ENCODE measurements around the gene FOSB. TPM values are rescaled to one million over a fixed set of nuclear protein-coding genes. Genes with fewer than 3 reads are reported as not detected.

Gene FOSB
- polyA plus RNA-seq, 2 of the 4 experiments (the other 2 are of a cell fraction): 0.57 to 48.8 TPM

Small RNA genes lying within 50 kb of the gene (small RNA-seq; reads per million reads assigned to genes)
- 0 reads per million in 6 experiments for gene MIR6088

Other genes starting within 250 kb of the FOSB start
- gene EXOC3L2, start 222.6 kb upstream of the FOSB start, polyA plus RNA-seq (2011; rRNA removed): 0.16 and 0.20 TPM in 2 replicates
- gene EXOC3L2, start 222.6 kb upstream of the FOSB start, polyA plus RNA-seq (2017; fragmentation: RNase III; extraction: RNeasy Plus Mini Kit Qiagen cat#74134 plus additional on column Dnase treatment): 0.46 to 0.58 TPM (median 0.50 TPM) in 3 replicates
- gene MARK4, start 216.7 kb upstream of the FOSB start, polyA plus RNA-seq (2011; rRNA removed): 6.3 and 6.9 TPM in 2 replicates
- 6.0 to 7.8 TPM (median 6.8 TPM) in 3 replicates for gene MARK4, start 216.7 kb upstream of the FOSB start, polyA plus RNA-seq (2017; fragmentation: RNase III; extraction: RNeasy Plus Mini Kit Qiagen cat#74134 plus additional on column Dnase treatment)
- not detected in 2 replicates for gene CKM, start 145.1 kb upstream of the FOSB start, polyA plus RNA-seq (2011; rRNA removed)
- gene CKM, start 145.1 kb upstream of the FOSB start, polyA plus RNA-seq (2017; fragmentation: RNase III; extraction: RNeasy Plus Mini Kit Qiagen cat#74134 plus additional on column Dnase treatment): not detected in 3 replicates
- 0.26 and 0.32 TPM in 2 replicates for gene KLC3, start 127.2 kb upstream of the FOSB start, polyA plus RNA-seq (2011; rRNA removed)
- gene KLC3, start 127.2 kb upstream of the FOSB start, polyA plus RNA-seq (2017; fragmentation: RNase III; extraction: RNeasy Plus Mini Kit Qiagen cat#74134 plus additional on column Dnase treatment): 0.49 to 0.55 TPM (median 0.52 TPM) in 3 replicates
- 12.9 and 15.0 TPM in 2 replicates for gene ERCC2, start 97.4 kb upstream of the FOSB start, polyA plus RNA-seq (2011; rRNA removed)
- 19.8 to 21.5 TPM (median 19.9 TPM) in 3 replicates for gene ERCC2, start 97.4 kb upstream of the FOSB start, polyA plus RNA-seq (2017; fragmentation: RNase III; extraction: RNeasy Plus Mini Kit Qiagen cat#74134 plus additional on column Dnase treatment)
- 3.2 and 5.7 TPM in 2 replicates for gene PPP1R13L, start 62.9 kb upstream of the FOSB start, polyA plus RNA-seq (2011; rRNA removed)
- gene PPP1R13L, start 62.9 kb upstream of the FOSB start, polyA plus RNA-seq (2017; fragmentation: RNase III; extraction: RNeasy Plus Mini Kit Qiagen cat#74134 plus additional on column Dnase treatment): 18.9 to 23.2 TPM (median 20.9 TPM) in 3 replicates
- gene POLR1G, start 61.4 kb upstream of the FOSB start, polyA plus RNA-seq (2011; rRNA removed): 11.7 and 15.1 TPM in 2 replicates
- gene POLR1G, start 61.4 kb upstream of the FOSB start, polyA plus RNA-seq (2017; fragmentation: RNase III; extraction: RNeasy Plus Mini Kit Qiagen cat#74134 plus additional on column Dnase treatment): 28.2 to 34.0 TPM (median 31.2 TPM) in 3 replicates
- 81.7 and 109 TPM in 2 replicates for gene ERCC1, start 44.1 kb upstream of the FOSB start, polyA plus RNA-seq (2011; rRNA removed)
- 89.7 to 97.6 TPM (median 93.0 TPM) in 3 replicates for gene ERCC1, start 44.1 kb upstream of the FOSB start, polyA plus RNA-seq (2017; fragmentation: RNase III; extraction: RNeasy Plus Mini Kit Qiagen cat#74134 plus additional on column Dnase treatment)
- 4.7 and 5.3 TPM in 2 replicates for gene RTN2, start 29.1 kb downstream of the FOSB start, polyA plus RNA-seq (2011; rRNA removed)
- 6.3 to 9.0 TPM (median 8.1 TPM) in 3 replicates for gene RTN2, start 29.1 kb downstream of the FOSB start, polyA plus RNA-seq (2017; fragmentation: RNase III; extraction: RNeasy Plus Mini Kit Qiagen cat#74134 plus additional on column Dnase treatment)
- 9.2 and 9.8 TPM in 2 replicates for gene PPM1N, start 30.4 kb downstream of the FOSB start, polyA plus RNA-seq (2011; rRNA removed)
- gene PPM1N, start 30.4 kb downstream of the FOSB start, polyA plus RNA-seq (2017; fragmentation: RNase III; extraction: RNeasy Plus Mini Kit Qiagen cat#74134 plus additional on column Dnase treatment): 6.6 to 11.2 TPM (median 10.5 TPM) in 3 replicates
- 59.1 and 64.5 TPM in 2 replicates for gene VASP, start 39.5 kb downstream of the FOSB start, polyA plus RNA-seq (2011; rRNA removed)
- 83.8 to 94.6 TPM (median 94.3 TPM) in 3 replicates for gene VASP, start 39.5 kb downstream of the FOSB start, polyA plus RNA-seq (2017; fragmentation: RNase III; extraction: RNeasy Plus Mini Kit Qiagen cat#74134 plus additional on column Dnase treatment)
- 21.8 and 29.1 TPM in 2 replicates for gene OPA3, start 116.8 kb downstream of the FOSB start, polyA plus RNA-seq (2011; rRNA removed)
- gene OPA3, start 116.8 kb downstream of the FOSB start, polyA plus RNA-seq (2017; fragmentation: RNase III; extraction: RNeasy Plus Mini Kit Qiagen cat#74134 plus additional on column Dnase treatment): 13.8 to 15.9 TPM (median 15.6 TPM) in 3 replicates
- 0.10 TPM in 1 of 2 replicates, not detected in the other for gene GPR4, start 134.2 kb downstream of the FOSB start, polyA plus RNA-seq (2011; rRNA removed)
- gene GPR4, start 134.2 kb downstream of the FOSB start, polyA plus RNA-seq (2017; fragmentation: RNase III; extraction: RNeasy Plus Mini Kit Qiagen cat#74134 plus additional on column Dnase treatment): 0.03 to 0.12 TPM (median 0.04 TPM) in 3 replicates
- 19.9 and 22.7 TPM in 2 replicates for gene EML2, start 171.4 kb downstream of the FOSB start, polyA plus RNA-seq (2011; rRNA removed)
- gene EML2, start 171.4 kb downstream of the FOSB start, polyA plus RNA-seq (2017; fragmentation: RNase III; extraction: RNeasy Plus Mini Kit Qiagen cat#74134 plus additional on column Dnase treatment): 25.9 to 30.6 TPM (median 29.0 TPM) in 3 replicates
- gene GIPR, start 200.2 kb downstream of the FOSB start, polyA plus RNA-seq (2011; rRNA removed): 0.83 and 1.2 TPM in 2 replicates
- gene GIPR, start 200.2 kb downstream of the FOSB start, polyA plus RNA-seq (2017; fragmentation: RNase III; extraction: RNeasy Plus Mini Kit Qiagen cat#74134 plus additional on column Dnase treatment): 0.96 to 1.6 TPM (median 1.4 TPM) in 3 replicates
- gene SNRPD2, start 224.0 kb downstream of the FOSB start, polyA plus RNA-seq (2011; rRNA removed): 974 and 1,002 TPM in 2 replicates
- 785 to 834 TPM (median 811 TPM) in 3 replicates for gene SNRPD2, start 224.0 kb downstream of the FOSB start, polyA plus RNA-seq (2017; fragmentation: RNase III; extraction: RNeasy Plus Mini Kit Qiagen cat#74134 plus additional on column Dnase treatment)
- gene QPCTL, start 224.7 kb downstream of the FOSB start, polyA plus RNA-seq (2011; rRNA removed): 9.4 and 10.3 TPM in 2 replicates
- gene QPCTL, start 224.7 kb downstream of the FOSB start, polyA plus RNA-seq (2017; fragmentation: RNase III; extraction: RNeasy Plus Mini Kit Qiagen cat#74134 plus additional on column Dnase treatment): 6.7 to 10.4 TPM (median 8.4 TPM) in 3 replicates